Endothelial cell of umbilical vein (primary cell): ENCODE data around the gene SGF29. TPM values are rescaled to one million over a fixed set of nuclear protein-coding genes. Genes with fewer than 3 reads are reported as not detected.

Experiments
- BruUV-seq: library from RNA; stranded (reverse); fragments of 400-500 nt; replicated peaks from 2 replicates; lab custom pipeline; 2021; lab: Mats Ljungman, UMichigan
- CTCF ChIA-PET: fragments of 300-600, 350-600 bp; sonication (Branson Sonifier 250); formaldehyde crosslinking; loops from one replicate; lab custom pipeline; 2021; ENCODE audit warnings: antibody characterized with exemption, inconsistent platforms; lab: Charles Lee
- POLR2A ChIA-PET: fragments of 300-600, 350-600 bp; sonication (Branson Sonifier 250); formaldehyde crosslinking; loops from one replicate; lab custom pipeline; 2021; ENCODE audit warnings: antibody characterized with exemption, inconsistent platforms; lab: Charles Lee
- DNase-seq: peaks from one replicate; pipeline ENCODE4 v3.0.0-alpha.2; 2011; ENCODE audit warnings: low read depth, low spot score
- FAIRE-seq: peaks from 2 replicates; lab custom pipeline; 2011; peaks lifted over from hg19 to GRCh38; lab: Jason Lieb, UNC
- H2AFZ ChIP-seq: 2 replicates; pipeline ENCODE4 v1.6.0; 2012; ENCODE audit warnings: low read depth, low read length, control low read depth, inconsistent platforms
- H3K27ac ChIP-seq: 2 replicates; pipeline ENCODE4 v1.5.1; 2011; ENCODE audit warnings: low read depth, mild to moderate bottlenecking, control low read depth, low read length, moderate library complexity; ENCODE audit not compliant: insufficient read depth
- H3K27me3 ChIP-seq, 2 experiments: 2 replicates each; pipeline versions ENCODE4 v1.6.0 to v1.6.1; 2011; ENCODE audit warnings: low read length in 2 of 2, mixed read lengths in 1 of 2; ENCODE audit not compliant: control insufficient read depth in 2 of 2, insufficient read depth in 2 of 2
- H3K36me3 ChIP-seq, 2 experiments: 2 replicates in 1 of 2; 3 replicates in 1 of 2; pipeline ENCODE4 v1.5.1; 2011; ENCODE audit warnings: low read length in 2 of 2, mild to moderate bottlenecking in 1 of 2, moderate library complexity in 1 of 2; ENCODE audit not compliant: control insufficient read depth in 2 of 2, insufficient read depth in 2 of 2; ENCODE audit errors: extremely low read depth in 1 of 2
- H3K4me1 ChIP-seq: 3 replicates; pipeline ENCODE4 v1.5.1; 2011; ENCODE audit warnings: mild to moderate bottlenecking, low read length; ENCODE audit not compliant: control insufficient read depth, insufficient read depth; ENCODE audit errors: extremely low read depth
- H3K4me2 ChIP-seq: 2 replicates; pipeline ENCODE4 v1.6.1; 2011; ENCODE audit warnings: low read length, control low read depth, mixed read lengths; ENCODE audit not compliant: insufficient read depth
- H3K4me3 ChIP-seq, 3 experiments: fragments of 200-600 bp in 1 of 3; sonication (generic), shearing (Covaris generic) in 1 of 3; replicated peaks in 1 of 3; 2 replicates each; pipeline ENCODE4 v1.5.1; 2011 to 2016; ENCODE audit warnings: control low read depth in 3 of 3, low read length in 3 of 3, mild to moderate bottlenecking in 2 of 3, inconsistent platforms in 1 of 3, low read depth in 1 of 3, moderate library complexity in 1 of 3; ENCODE audit not compliant: insufficient read depth in 1 of 3
- H3K79me2 ChIP-seq: 2 replicates; pipeline ENCODE4 v1.6.0; 2012; ENCODE audit warnings: low read length, inconsistent platforms; ENCODE audit not compliant: control insufficient read depth, insufficient read depth
- H3K9ac ChIP-seq: replicated peaks from 2 replicates; pipeline ENCODE3; 2011; ENCODE audit warnings: low read length, control low read depth; ENCODE audit not compliant: insufficient read depth; ENCODE audit errors: extremely low read depth
- H3K9me1 ChIP-seq: replicated peaks from 3 replicates; pipeline ENCODE4 v1.6.0; 2011; ENCODE audit warnings: mild to moderate bottlenecking, low read length; ENCODE audit not compliant: control insufficient read depth, insufficient read depth; ENCODE audit errors: extremely low read depth
- H3K9me3 ChIP-seq: replicated peaks from 2 replicates; pipeline ENCODE4 v1.5.1; 2012; ENCODE audit warnings: low read length, inconsistent platforms; ENCODE audit not compliant: control insufficient read depth, insufficient read depth
- H4K20me1 ChIP-seq: replicated peaks from 2 replicates; pipeline ENCODE3; 2011; ENCODE audit warnings: mild to moderate bottlenecking, low read length; ENCODE audit not compliant: control insufficient read depth, insufficient read depth; ENCODE audit errors: extremely low read depth
- CTCF ChIP-seq, 2 donors: IDR thresholded peaks; 1 replicate in 1 of 2; 2 replicates in 1 of 2; pipeline ENCODE4 v1.5.1; 2011; ENCODE audit warnings: low read length in 2 of 2, mild to moderate bottlenecking in 2 of 2, moderate library complexity in 2 of 2, control low read depth in 1 of 2, inconsistent platforms in 1 of 2, low read depth in 1 of 2; ENCODE audit not compliant: insufficient read depth in 1 of 2; ENCODE audit errors: extremely low read depth in 1 of 2
- EZH2 ChIP-seq: IDR thresholded peaks from 2 replicates; pipeline ENCODE4 v1.6.1; 2012; ENCODE audit warnings: borderline replicate concordance, low read depth, mild to moderate bottlenecking, moderate library complexity, low read length, inconsistent platforms; ENCODE audit not compliant: severe bottlenecking
- FOS ChIP-seq: IDR thresholded peaks from 2 replicates; pipeline ENCODE4 v1.6.1; 2011; ENCODE audit warnings: mild to moderate bottlenecking, low read length, moderate library complexity, borderline replicate concordance; ENCODE audit not compliant: insufficient read depth
- GATA2 ChIP-seq: IDR thresholded peaks from 2 replicates; pipeline ENCODE4 v1.7.0; 2011; ENCODE audit warnings: low read depth, mild to moderate bottlenecking, moderate library complexity, mixed read lengths, low read length; ENCODE audit not compliant: insufficient read length, insufficient read depth
- JUN ChIP-seq: IDR thresholded peaks from 2 replicates; pipeline ENCODE4 v1.6.1; 2011; ENCODE audit warnings: borderline replicate concordance, low read depth; ENCODE audit not compliant: insufficient read length, insufficient read depth
- MYC ChIP-seq: IDR thresholded peaks from one replicate; pipeline ENCODE4 v1.6.1; 2011; ENCODE audit warnings: mild to moderate bottlenecking, low read depth, low read length
- POLR2A ChIP-seq: IDR thresholded peaks from 2 replicates; pipeline ENCODE4 v1.6.1; 2012; ENCODE audit warnings: low read depth, mild to moderate bottlenecking, control low read depth, low read length
- POLR2AphosphoS5 ChIP-seq: IDR thresholded peaks from 2 replicates; pipeline ENCODE4 v1.6.1; 2012; ENCODE audit warnings: low read depth, mild to moderate bottlenecking, control low read depth, low read length, moderate library complexity; ENCODE audit not compliant: insufficient read depth
- dilution Hi-C: fragments of 300-500 bp; cut with MboI; formaldehyde crosslinking; loops from one replicate; pipeline ENCODE4 v1.15.0; 2019; ENCODE audit warnings: low sequenced_read_pairs; ENCODE audit not compliant: extremely low pct_ligation_motif_present
- intact Hi-C: fragments of 100-400 bp; cut with micrococcal nuclease; formaldehyde crosslinking; loops from one replicate; pipeline ENCODE4 v1.10.0; 2022
- polyA plus RNA-seq, 4 experiments: library from polyadenylated mRNA; depleted of rRNA in 3 of 4; stranded (reverse) in 3 of 4; unstranded in 1 of 4; fragments of >200 nt; gene quantifications; 2 replicates each; pipeline versions ENCODE4 v1.2.1 to v1.2.3, GENCODE V29; 2011 to 2012; ENCODE audit warnings: missing spikeins in 1 of 4
- total RNA-seq: library from RNA; stranded (reverse); gene quantifications from 2 replicates; pipeline ENCODE4 v1.2.3, GENCODE V29; 2021
- TF ChIP-seq, protein P1 (sequence below): IDR thresholded peaks from 2 replicates; pipeline ENCODE4 v1.6.1; 2011; ENCODE audit not compliant: insufficient read depth, insufficient read length

SGF29 gene
- total and polyA plus RNA-seq, 2 donors (not counting 3 experiments of a cell fraction or from before 2014, with no cell fraction given): 3.4 to 12.0 TPM

- no peak for DNase-seq
- Histone ChIP-seq H3K9me1 (no peaks in the 10 kb centered on the region), H3K4me3 (no peak overlapping the region), H3K79me2 (no peaks in the 10 kb centered on the region), H3K27ac (no peak overlapping the region), H3K27me3 (no peaks in the 10 kb centered on the region), H4K20me1 (no peaks in the 10 kb centered on the region), H3K9ac (no peak overlapping the region), H2AFZ (no peak overlapping the region), H3K4me1 (no peaks in the 10 kb centered on the region), H3K9me3 (no peaks in the 10 kb centered on the region), H3K36me3 (no peaks in the 10 kb centered on the region), H3K4me2 (no peak overlapping the region)
- TF ChIP-seq POLR2A (no peak), EZH2 (no peak), FOS (no peak), JUN (no peak), POLR2AphosphoS5 (no peak), MYC (no peak), GATA2 (no peak), CTCF (IDR thresholded peaks at IDR 0.05; ENCODE audit: extremely low read depth in 1 of 2, insufficient read depth in 1 of 2, low read depth in 1 of 2, low read length in 2 of 2) (no peak)
- TF ChIP-seq, protein P1, sequence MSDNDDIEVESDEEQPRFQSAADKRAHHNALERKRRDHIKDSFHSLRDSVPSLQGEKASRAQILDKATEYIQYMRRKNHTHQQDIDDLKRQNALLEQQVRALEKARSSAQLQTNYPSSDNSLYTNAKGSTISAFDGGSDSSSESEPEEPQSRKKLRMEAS: no peak
- intact Hi-C loops (loop anchor here (5.0 kb wide), 2 partner anchors 89 to 294 kb away; no protein-coding TSS in a partner anchor), dilution Hi-C loops (no loop called here)
- FAIRE-seq: no peak
- BruUV-seq: no TSS peak
- ChIA-PET CTCF (interaction anchor here (1.3 to 1.6 kb wide), 3 partner anchors 13 to 125 kb away, joined by 3 to 4 read pairs (median 4); no protein-coding TSS in a partner anchor), POLR2A (no interaction called here)
Measured at GRCh38 chr16:28616636-28617035, 62.9 kb downstream of the SGF29 start.
